Measurements from ENCODE around the gene SERPING1. TPM values are rescaled to one million over a fixed set of nuclear protein-coding genes. Genes with fewer than 3 reads are reported as not detected.

SERPING1 gene
- total and polyA plus RNA-seq, 2 of the 13 experiments (the other 11 are each of a cell fraction or from before 2014, with no cell fraction given) = 2.0 to 10.4 TPM

DNA sequence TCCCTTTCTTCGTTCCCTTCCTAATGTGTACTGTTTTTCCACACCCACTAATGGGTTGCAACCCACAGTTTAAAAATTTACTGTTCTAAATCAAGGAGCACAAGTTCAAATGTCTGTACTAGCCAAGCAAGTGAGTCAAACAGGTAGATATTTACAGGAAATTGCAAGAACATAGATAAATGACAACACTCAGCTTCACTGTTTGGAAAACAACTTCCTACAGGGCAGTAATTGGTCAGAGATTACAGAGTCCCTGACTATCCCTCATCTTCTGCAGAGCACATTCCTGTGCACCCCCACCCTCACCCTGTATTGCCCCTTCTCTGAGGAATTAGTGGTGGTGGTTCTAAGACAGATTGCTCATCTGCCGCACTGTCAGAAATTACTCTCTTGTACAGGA lies 1.9 kb downstream of the SERPING1 start:
- Histone ChIP-seq H3K27me3 (ENCODE audit: control insufficient read depth in 1 of 2, insufficient read depth in 2 of 2, low read length in 2 of 2) (peaks cover 0 to 4% of the 10 kb centered on the region in 2 experiments; a peak in 1 of 5 replicates), H3K79me2 (ENCODE audit: insufficient read depth, low read length) (no peaks in the 10 kb centered on the region), H3K4me3 (replicated peaks in 1 of 3; ENCODE audit: insufficient read depth in 1 of 3, low read depth in 2 of 3, low read length in 3 of 3) (no peak overlapping the region), H4K20me1 (ENCODE audit: insufficient read depth, low read length) (no peaks in the 10 kb centered on the region), H3K9me3 (ENCODE audit: low read length) (no peaks in the 10 kb centered on the region), H3K4me2 (ENCODE audit: low read depth, low read length) (no peak overlapping the region), H3K9ac (ENCODE audit: insufficient read depth, low read depth, low read length) (no peak overlapping the region), H2AFZ (ENCODE audit: low read length) (no peak overlapping the region), H3K36me3 (replicated peaks in 1 of 2; ENCODE audit: control insufficient read depth in 1 of 2, insufficient read depth in 2 of 2, low read length in 2 of 2) (no peaks in the 10 kb centered on the region), H3K27ac (ENCODE audit: extremely low read length, insufficient read depth, low read length) (no peak overlapping the region), H3K4me1 (ENCODE audit: insufficient read depth, low read length) (peaks cover 35% of the 10 kb centered on the region)
- ATAC-seq (no peak), FAIRE-seq (no peak), DNase-seq (ENCODE audit: low spot score) (no peak)
- ChIA-PET POLR2A (no interaction called here), CTCF (ENCODE audit: low intra/inter-chr PET ratio, low total read pairs) (no interaction called here)
- intact Hi-C loops (cut with micrococcal nuclease; ENCODE audit: unreplicated experiment) (loop anchor here (5.0 kb wide), 1 partner anchor 33 kb away; no protein-coding TSS in a partner anchor), in situ Hi-C loops (cut with HindIII; ENCODE audit: extremely low pct_ligation_motif_present, low pct_unique_long_range_greater_than_20kb) (no loop called here)
- BruUV-seq (replicated peaks) = no TSS peak
- TF ChIP-seq ZFP37 (CRISPR knock-in tag; IDR thresholded peaks at IDR 0.05; ENCODE audit: borderline replicate concordance) = no peak
- TF ChIP-seq ZNF720 (CRISPR knock-in tag; IDR thresholded peaks at IDR 0.05) = no peak
- TF ChIP-seq KLF12 (CRISPR knock-in tag; IDR thresholded peaks at IDR 0.05; ENCODE audit: borderline replicate concordance) = no peak
- TF ChIP-seq TOPORS (CRISPR knock-in tag; IDR thresholded peaks at IDR 0.05) = no peak
- no peak for TF ChIP-seq SMARCC2 (IDR thresholded peaks at IDR 0.05)
- no peak for TF ChIP-seq ZNF7 (CRISPR knock-in tag; IDR thresholded peaks at IDR 0.05)
- TF ChIP-seq KDM6A (CRISPR knock-in tag; IDR thresholded peaks at IDR 0.05; ENCODE audit: low read depth) = no peak
- no peak for TF ChIP-seq KLF15 (CRISPR knock-in tag; IDR thresholded peaks at IDR 0.05; ENCODE audit: borderline replicate concordance)
- TF ChIP-seq RFX3 (CRISPR knock-in tag; IDR thresholded peaks at IDR 0.05) = no peak
- no peak for TF ChIP-seq MLLT10 (CRISPR knock-in tag; IDR thresholded peaks at IDR 0.05)
- TF ChIP-seq ZSCAN22 (CRISPR knock-in tag; IDR thresholded peaks at IDR 0.05) = no peak
- TF ChIP-seq CREB1 (IDR thresholded peaks at IDR 0.05) = no peak
- TF ChIP-seq CREB1 (CRISPR knock-in tag; IDR thresholded peaks at IDR 0.05) = no peak
- no peak for TF ChIP-seq NR2F2 (IDR thresholded peaks at IDR 0.05; ENCODE audit: borderline replicate concordance, low read depth)
- TF ChIP-seq ZNF660 (CRISPR knock-in tag; IDR thresholded peaks at IDR 0.05; ENCODE audit: borderline replicate concordance, low read depth) = no peak
- no peak for TF ChIP-seq BHLHE40 (IDR thresholded peaks at IDR 0.05; ENCODE audit: low read length)
- no peak for TF ChIP-seq HMG20B (CRISPR knock-in tag; conservative IDR thresholded peaks at IDR 0.05)
- no peak for TF ChIP-seq TMF1 (CRISPR knock-in tag; IDR thresholded peaks at IDR 0.05; ENCODE audit: low read depth)
- WGBS (ENCODE audit: low lambda C conversion rate) = 60% methylated on average over 2 of the region's 2 CpGs
